Left lung (tissue), 10 donors: ENCODE data around the gene NR4A2. TPM values are rescaled to one million over a fixed set of nuclear protein-coding genes. Genes with fewer than 3 reads are reported as not detected.

Experiments used
- ATAC-seq: fragments of 200-7000 bp; cut with Tn5 transposase; one replicate; pipeline ENCODE4 v1.9.1; 2020; ENCODE audit warnings: moderate library complexity
- DNase-seq, 4 donors: peaks; one replicate each; pipeline ENCODE4 v3.0.0-alpha.2; 2013 to 2020
- H3K27ac ChIP-seq, 2 donors: fragments of 200-600 bp; sonication (generic) in 1 of 2; one replicate each; pipeline versions ENCODE4 v1.5.0 to v1.8.0; 2020 to 2021
- H3K27me3 ChIP-seq, 2 donors: fragments of 200-600 bp; sonication (generic) in 1 of 2; one replicate each; pipeline versions ENCODE4 v1.5.0 to v1.8.0; 2020 to 2021
- H3K36me3 ChIP-seq, 2 donors: fragments of 200-600 bp; sonication (generic) in 1 of 2; one replicate each; pipeline versions ENCODE4 v1.5.0 to v1.8.0; 2020 to 2021
- H3K4me1 ChIP-seq, 2 donors: fragments of 200-600 bp; one replicate each; pipeline ENCODE4 v1.8.0; 2021
- H3K4me3 ChIP-seq, 2 donors: fragments of 200-600 bp; sonication (generic) in 1 of 2; one replicate each; pipeline versions ENCODE4 v1.5.0 to v1.8.0; 2020 to 2021; ENCODE audit warnings: mild to moderate bottlenecking in 1 of 2
- H3K9me3 ChIP-seq, 2 donors: fragments of 200-600 bp; sonication (generic) in 1 of 2; one replicate each; pipeline versions ENCODE4 v1.5.0 to v1.8.0; 2020 to 2021
- CTCF ChIP-seq, 2 donors: fragments of 200-600 bp; sonication (generic) in 1 of 2; IDR thresholded peaks; one replicate each; pipeline versions ENCODE4 v1.5.0 to v1.8.0; 2021; ENCODE audit warnings: antibody characterized with exemption in 2 of 2
- intact Hi-C, 2 donors: fragments of 100-400 bp; cut with DNase I; formaldehyde crosslinking; loops; one replicate each; pipeline versions ENCODE4 v1.11.2 to v1.14.2; 2022
- polyA plus RNA-seq, 6 donors: library from polyadenylated mRNA; unstranded; fragments of 120-200 nt; gene quantifications; one replicate each; pipeline ENCODE4 v1.2.1, GENCODE V29; 2013; ENCODE audit not compliant: insufficient read length in 6 of 6
- total RNA-seq, 2 donors: library from RNA; stranded (reverse); fragmentation: NEBNext Ultra II Directional; extraction: Animal tissue kit (Norgen Biotek cat#: 25700); gene quantifications; one replicate each; pipeline ENCODE4 v1.2.1, GENCODE V29; 2021
- donor health status: DM: no; HTN: yes; CAD: no.
- donor health status: DM: no; HTN: no; CAD: no.

The NR4A2 gene
- total and polyA plus RNA-seq, 8 donors: 1.9 to 7.0 (median 4.0) TPM

- H3K27ac ChIP-seq: peak overlapping the region; percentile 99 to 100
- H3K36me3 ChIP-seq: no peaks in the 10 kb centered on the region
- no peak for TF ChIP-seq CTCF (IDR thresholded peaks at IDR 0.05)
Measured at GRCh38 chr2:156340377-156340776, 7.9 kb upstream of the NR4A2 start.

GRCh38 chr2:156339865-156340264 lies 7.3 kb upstream of the NR4A2 start:
- Histone ChIP-seq H3K9me3 (no peaks in the 10 kb centered on the region), H3K36me3 (no peaks in the 10 kb centered on the region), H3K4me1 (peaks cover 5 to 46% of the 10 kb centered on the region in 2 donors), H3K4me3 (no peak overlapping the region), H3K27ac (peak overlapping the region; percentile 40 to 100), H3K27me3 (no peaks in the 10 kb centered on the region)
- ATAC-seq (no peak), DNase-seq (no peak)
- no peak for TF ChIP-seq CTCF (IDR thresholded peaks at IDR 0.05)
- intact Hi-C loops: loop anchor here in 1 of 2 donors (10.0 kb wide), 2 partner anchors 55 to 245 kb away; no protein-coding TSS in a partner anchor

More at GRCh38 chr2:156340377-156340776, 7.9 kb upstream of the NR4A2 start:
- intact Hi-C loops: loop anchor here in 1 of 2 donors (10.0 kb wide), 2 partner anchors 54 to 244 kb away; no protein-coding TSS in a partner anchor
- Histone ChIP-seq H3K4me1 (peaks cover 5 to 41% of the 10 kb centered on the region in 2 donors), H3K27me3 (no peaks in the 10 kb centered on the region), H3K9me3 (no peaks in the 10 kb centered on the region), H3K4me3 (no peak overlapping the region)
- DNase-seq (no peak), ATAC-seq (no peak)

DNA sequence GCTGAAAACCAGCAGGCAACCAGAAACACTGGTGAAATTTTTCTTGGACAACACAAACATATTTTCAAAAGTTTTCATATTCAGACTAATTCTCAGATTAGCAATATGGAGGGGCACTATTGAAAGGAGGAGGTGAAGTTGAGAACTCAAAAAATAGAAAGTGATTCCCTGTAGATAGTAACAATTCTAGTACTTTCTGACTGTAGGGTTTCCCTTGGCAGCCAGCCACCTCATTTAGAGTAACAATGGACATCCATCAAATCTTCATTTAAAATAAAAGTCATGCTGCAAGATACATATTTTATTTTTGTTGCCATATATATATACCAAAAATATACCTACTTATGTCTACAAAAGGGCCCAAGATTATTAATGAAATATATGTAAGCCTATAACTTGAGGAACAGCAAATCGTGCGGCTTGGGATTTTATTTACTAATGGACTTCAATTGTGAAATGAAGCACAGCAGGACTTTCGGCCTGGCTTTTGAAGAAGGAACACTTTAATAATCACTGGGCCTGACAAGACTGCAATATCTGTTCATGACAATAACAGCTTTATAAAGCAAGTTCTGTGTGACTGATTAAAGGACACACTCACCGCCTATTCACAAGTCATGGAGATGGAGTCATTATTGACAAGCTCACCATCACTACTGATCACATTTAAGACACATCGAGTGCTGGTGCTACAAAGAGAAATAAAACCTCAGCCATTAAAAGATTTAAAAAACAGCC lies 6.8 kb upstream of the NR4A2 start:
- DNase-seq (no peak), ATAC-seq (no peak)
- Histone ChIP-seq H3K27ac (peak overlapping the region; percentile 40 to 100), H3K27me3 (no peaks in the 10 kb centered on the region), H3K4me1 (peaks cover 5 to 48% of the 10 kb centered on the region in 2 donors), H3K9me3 (no peaks in the 10 kb centered on the region), H3K36me3 (no peaks in the 10 kb centered on the region), H3K4me3 (no peak overlapping the region)
- no peak for TF ChIP-seq CTCF (IDR thresholded peaks at IDR 0.05)
- intact Hi-C loops: no loop called here

GRCh38 chr2:156338578-156338977 lies 6.1 kb upstream of the NR4A2 start:
- Histone ChIP-seq H3K4me1 (peaks cover 5 to 48% of the 10 kb centered on the region in 2 donors), H3K9me3 (no peaks in the 10 kb centered on the region), H3K27ac (peak overlapping the region in 1 of 2 donors; percentile 40), H3K4me3 (no peak overlapping the region), H3K36me3 (no peaks in the 10 kb centered on the region), H3K27me3 (no peaks in the 10 kb centered on the region)
- DNase-seq: no peak
- intact Hi-C loops: no loop called here
- TF ChIP-seq CTCF (IDR thresholded peaks at IDR 0.05): no peak
- ATAC-seq: no peak
